ENCODE data around the gene ADAMTS6. TPM values are rescaled to one million over a fixed set of nuclear protein-coding genes. Genes with fewer than 3 reads are reported as not detected.
"Not testable (repeated sequence)": the region's sequence is repeated elsewhere in the genome, so short reads cannot be mapped to it uniquely, and the experiment has no call there.

ADAMTS6 gene
- total RNA-seq, 1 experiment from 2014 or later: 4.5 TPM

- DNase-seq (ENCODE audit: low read depth, low spot score): no peak
- in situ Hi-C loops (cut with HindIII; ENCODE audit: low pct_unique_long_range_greater_than_20kb, low sequenced_read_pairs): no loop called here
These were observed 286.8 kb downstream of the ADAMTS6 start for GRCh38 chr5:65194871-65195270.

- in situ Hi-C loops (cut with HindIII; ENCODE audit: low pct_unique_long_range_greater_than_20kb, low sequenced_read_pairs): no loop called here
- DNase-seq (ENCODE audit: low read depth, low spot score): no peak
These were observed 289.4 kb downstream of the ADAMTS6 start for GRCh38 chr5:65192331-65192730.

GRCh38 chr5:65191554-65192135, 290.1 kb downstream of the ADAMTS6 start:
- in situ Hi-C loops (cut with HindIII; ENCODE audit: low pct_unique_long_range_greater_than_20kb, low sequenced_read_pairs): no loop called here

GRCh38 chr5:65190328-65191053, 291.2 kb downstream of the ADAMTS6 start:
- no peak for DNase-seq (ENCODE audit: low read depth, low spot score)
- in situ Hi-C loops (cut with HindIII; ENCODE audit: low pct_unique_long_range_greater_than_20kb, low sequenced_read_pairs): no loop called here

More at GRCh38 chr5:65191554-65192135, 290.1 kb downstream of the ADAMTS6 start:
- no peak for DNase-seq (ENCODE audit: low read depth, low spot score)

- in situ Hi-C loops (cut with HindIII; ENCODE audit: low pct_unique_long_range_greater_than_20kb, low sequenced_read_pairs): no loop called here
- DNase-seq (ENCODE audit: low read depth, low spot score): no peak
These were observed 295.0 kb downstream of the ADAMTS6 start for GRCh38 chr5:65186646-65187227.

- no peak for DNase-seq (ENCODE audit: low read depth, low spot score)
- in situ Hi-C loops (cut with HindIII; ENCODE audit: low pct_unique_long_range_greater_than_20kb, low sequenced_read_pairs): no loop called here
These were observed 296.3 kb downstream of the ADAMTS6 start for GRCh38 chr5:65185468-65185867.

- DNase-seq (ENCODE audit: low read depth, low spot score): no peak
- in situ Hi-C loops (cut with HindIII; ENCODE audit: low pct_unique_long_range_greater_than_20kb, low sequenced_read_pairs): no loop called here
These were observed 296.9 kb downstream of the ADAMTS6 start for GRCh38 chr5:65184780-65185179.

GRCh38 chr5:65174231-65174630, 307.5 kb downstream of the ADAMTS6 start:
- in situ Hi-C loops (cut with HindIII; ENCODE audit: low pct_unique_long_range_greater_than_20kb, low sequenced_read_pairs); DNase-seq (ENCODE audit: low read depth, low spot score): not testable (repeated sequence)

GRCh38 chr5:65173130-65173525, 308.6 kb downstream of the ADAMTS6 start:
- in situ Hi-C loops (cut with HindIII; ENCODE audit: low pct_unique_long_range_greater_than_20kb, low sequenced_read_pairs): no loop called here

GRCh38 chr5:65172486-65173129, 309.1 kb downstream of the ADAMTS6 start:
- no peak for DNase-seq (ENCODE audit: low read depth, low spot score)
- in situ Hi-C loops (cut with HindIII; ENCODE audit: low pct_unique_long_range_greater_than_20kb, low sequenced_read_pairs): no loop called here

More at GRCh38 chr5:65173130-65173525, 308.6 kb downstream of the ADAMTS6 start:
- no peak for DNase-seq (ENCODE audit: low read depth, low spot score)

- in situ Hi-C loops (cut with HindIII; ENCODE audit: low pct_unique_long_range_greater_than_20kb, low sequenced_read_pairs): no loop called here
- no peak for DNase-seq (ENCODE audit: low read depth, low spot score)
These were observed 310.1 kb downstream of the ADAMTS6 start for GRCh38 chr5:65171645-65172044.

GRCh38 chr5:65163698-65164097, 318.0 kb downstream of the ADAMTS6 start:
- in situ Hi-C loops (cut with HindIII; ENCODE audit: low pct_unique_long_range_greater_than_20kb, low sequenced_read_pairs): no loop called here
- no peak for DNase-seq (ENCODE audit: low read depth, low spot score)

- in situ Hi-C loops (cut with HindIII; ENCODE audit: low pct_unique_long_range_greater_than_20kb, low sequenced_read_pairs): no loop called here
- DNase-seq (ENCODE audit: low read depth, low spot score): no peak
These were observed 320.1 kb downstream of the ADAMTS6 start for GRCh38 chr5:65161655-65162054.

GRCh38 chr5:65157906-65158603, 323.7 kb downstream of the ADAMTS6 start:
- DNase-seq (ENCODE audit: low read depth, low spot score): no peak
- in situ Hi-C loops (cut with HindIII; ENCODE audit: low pct_unique_long_range_greater_than_20kb, low sequenced_read_pairs): no loop called here

GRCh38 chr5:65156933-65157332, 324.8 kb downstream of the ADAMTS6 start:
- DNase-seq (ENCODE audit: low read depth, low spot score): no peak
- in situ Hi-C loops (cut with HindIII; ENCODE audit: low pct_unique_long_range_greater_than_20kb, low sequenced_read_pairs): no loop called here

GRCh38 chr5:65152131-65152530, 329.6 kb downstream of the ADAMTS6 start:
- in situ Hi-C loops (cut with HindIII; ENCODE audit: low pct_unique_long_range_greater_than_20kb, low sequenced_read_pairs): no loop called here
- DNase-seq (ENCODE audit: low read depth, low spot score): no peak

GRCh38 chr5:65151614-65152013, 330.1 kb downstream of the ADAMTS6 start:
- no peak for DNase-seq (ENCODE audit: low read depth, low spot score)
- in situ Hi-C loops (cut with HindIII; ENCODE audit: low pct_unique_long_range_greater_than_20kb, low sequenced_read_pairs): no loop called here

Data from SK-MEL-5 (cell line).